Measurements from ENCODE around the gene AIFM1.
A peak's percentile ranks its signal among the peaks of the same experiment; 100 is the strongest.

AIFM1 gene

GRCh38 chrX:130098210-130098552, 67.5 kb downstream of the AIFM1 start:
- peaks cover 22% of the 10 kb centered on the region for H4K20me1 ChIP-seq (ENCODE audit: insufficient read depth, low read length, poor library complexity, severe bottlenecking)
- H3K9me2 ChIP-seq (replicated peaks; ENCODE audit: low read depth, low read length): no peaks in the 10 kb centered on the region
- no peaks in the 10 kb centered on the region for H3K9me3 ChIP-seq (ENCODE audit: insufficient read depth, low read depth, low read length)
- no peak overlapping the region for H2AFZ ChIP-seq (ENCODE audit: low read length)
- H3K27me3 ChIP-seq (ENCODE audit: insufficient read depth, low read length, poor library complexity, severe bottlenecking): no peaks in the 10 kb centered on the region
- H3K9ac ChIP-seq (ENCODE audit: low read depth, low read length, poor library complexity, severe bottlenecking): peak overlapping the region; percentile 73
- H3K36me3 ChIP-seq (ENCODE audit: insufficient read depth, low read length): no peaks in the 10 kb centered on the region
- H3K4me3 ChIP-seq (ENCODE audit: low read length, poor library complexity, severe bottlenecking): peak overlapping the region; percentile 67
- H3K4me2 ChIP-seq (ENCODE audit: low read depth, low read length, poor library complexity, severe bottlenecking): peak overlapping the region; percentile 87
- H3K4me1 ChIP-seq (ENCODE audit: insufficient read depth, low read length, poor library complexity, severe bottlenecking): peaks cover 64% of the 10 kb centered on the region
- H3F3A ChIP-seq (ENCODE audit: low read depth): no peaks in the 10 kb centered on the region
- TF ChIP-seq, protein P1, sequence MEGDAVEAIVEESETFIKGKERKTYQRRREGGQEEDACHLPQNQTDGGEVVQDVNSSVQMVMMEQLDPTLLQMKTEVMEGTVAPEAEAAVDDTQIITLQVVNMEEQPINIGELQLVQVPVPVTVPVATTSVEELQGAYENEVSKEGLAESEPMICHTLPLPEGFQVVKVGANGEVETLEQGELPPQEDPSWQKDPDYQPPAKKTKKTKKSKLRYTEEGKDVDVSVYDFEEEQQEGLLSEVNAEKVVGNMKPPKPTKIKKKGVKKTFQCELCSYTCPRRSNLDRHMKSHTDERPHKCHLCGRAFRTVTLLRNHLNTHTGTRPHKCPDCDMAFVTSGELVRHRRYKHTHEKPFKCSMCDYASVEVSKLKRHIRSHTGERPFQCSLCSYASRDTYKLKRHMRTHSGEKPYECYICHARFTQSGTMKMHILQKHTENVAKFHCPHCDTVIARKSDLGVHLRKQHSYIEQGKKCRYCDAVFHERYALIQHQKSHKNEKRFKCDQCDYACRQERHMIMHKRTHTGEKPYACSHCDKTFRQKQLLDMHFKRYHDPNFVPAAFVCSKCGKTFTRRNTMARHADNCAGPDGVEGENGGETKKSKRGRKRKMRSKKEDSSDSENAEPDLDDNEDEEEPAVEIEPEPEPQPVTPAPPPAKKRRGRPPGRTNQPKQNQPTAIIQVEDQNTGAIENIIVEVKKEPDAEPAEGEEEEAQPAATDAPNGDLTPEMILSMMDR (conservative IDR thresholded peaks at IDR 0.05; ENCODE audit: low read length): no peak
- no peak for TF ChIP-seq EZH2phosphoT487 (IDR thresholded peaks at IDR 0.05; ENCODE audit: borderline replicate concordance)
- H3K79me2 ChIP-seq (ENCODE audit: insufficient read depth, low read length): peaks cover 79% of the 10 kb centered on the region

DNA sequence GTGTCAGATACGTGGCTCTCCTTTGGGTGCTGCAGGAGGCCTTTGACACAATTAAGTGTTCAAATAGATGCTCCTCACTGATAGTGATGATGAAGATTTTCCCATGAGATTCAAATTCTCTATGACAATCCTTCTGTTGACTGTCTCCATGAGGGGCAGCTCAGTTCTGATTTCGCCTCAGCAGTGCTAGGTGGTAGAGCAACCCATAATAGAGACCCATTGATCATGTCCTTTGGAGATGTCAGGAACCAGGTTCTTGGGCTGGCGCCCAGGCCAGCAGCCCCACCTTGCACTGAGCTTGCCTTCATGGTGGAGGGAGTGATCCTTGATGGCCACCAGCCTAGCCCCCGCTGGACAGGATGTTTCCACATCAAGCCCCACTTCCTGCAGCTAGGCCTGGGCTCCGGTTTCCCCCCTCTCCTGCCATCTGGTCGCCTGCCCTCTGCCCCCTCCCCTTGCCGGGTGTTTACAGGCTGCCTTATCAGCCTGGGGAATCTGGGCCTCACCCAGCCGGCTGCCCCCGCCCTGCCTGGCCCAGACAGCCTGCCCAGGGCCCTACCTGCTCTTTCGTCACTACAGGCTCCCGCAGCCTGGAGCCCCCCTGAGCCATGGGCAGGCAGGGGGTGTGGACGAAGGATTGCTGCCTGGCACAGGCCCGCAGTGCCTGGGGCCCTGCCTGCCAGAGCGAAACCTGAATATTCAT, 68.0 kb downstream of the AIFM1 start:
- Histone ChIP-seq H2AFZ (ENCODE audit: low read length) (no peak overlapping the region), H3K79me2 (ENCODE audit: insufficient read depth, low read length) (peaks cover 74% of the 10 kb centered on the region), H3K27me3 (ENCODE audit: insufficient read depth, low read length, poor library complexity, severe bottlenecking) (no peaks in the 10 kb centered on the region), H3K4me2 (ENCODE audit: low read depth, low read length, poor library complexity, severe bottlenecking) (peak overlapping the region; percentile 87), H3K9ac (ENCODE audit: low read depth, low read length, poor library complexity, severe bottlenecking) (peak overlapping the region; percentile 73), H3K4me1 (ENCODE audit: insufficient read depth, low read length, poor library complexity, severe bottlenecking) (peaks cover 68% of the 10 kb centered on the region), H3F3A (ENCODE audit: low read depth) (no peaks in the 10 kb centered on the region), H3K9me2 (replicated peaks; ENCODE audit: low read depth, low read length) (no peaks in the 10 kb centered on the region), H3K4me3 (ENCODE audit: low read length, poor library complexity, severe bottlenecking) (peak overlapping the region; percentile 67), H3K36me3 (ENCODE audit: insufficient read depth, low read length) (no peaks in the 10 kb centered on the region), H3K9me3 (ENCODE audit: insufficient read depth, low read depth, low read length) (no peaks in the 10 kb centered on the region), H4K20me1 (ENCODE audit: insufficient read depth, low read length, poor library complexity, severe bottlenecking) (peaks cover 22% of the 10 kb centered on the region)
- TF ChIP-seq EZH2phosphoT487 (IDR thresholded peaks at IDR 0.05; ENCODE audit: borderline replicate concordance): no peak
- TF ChIP-seq, protein P1 (conservative IDR thresholded peaks at IDR 0.05; ENCODE audit: low read length): no peak

DNA sequence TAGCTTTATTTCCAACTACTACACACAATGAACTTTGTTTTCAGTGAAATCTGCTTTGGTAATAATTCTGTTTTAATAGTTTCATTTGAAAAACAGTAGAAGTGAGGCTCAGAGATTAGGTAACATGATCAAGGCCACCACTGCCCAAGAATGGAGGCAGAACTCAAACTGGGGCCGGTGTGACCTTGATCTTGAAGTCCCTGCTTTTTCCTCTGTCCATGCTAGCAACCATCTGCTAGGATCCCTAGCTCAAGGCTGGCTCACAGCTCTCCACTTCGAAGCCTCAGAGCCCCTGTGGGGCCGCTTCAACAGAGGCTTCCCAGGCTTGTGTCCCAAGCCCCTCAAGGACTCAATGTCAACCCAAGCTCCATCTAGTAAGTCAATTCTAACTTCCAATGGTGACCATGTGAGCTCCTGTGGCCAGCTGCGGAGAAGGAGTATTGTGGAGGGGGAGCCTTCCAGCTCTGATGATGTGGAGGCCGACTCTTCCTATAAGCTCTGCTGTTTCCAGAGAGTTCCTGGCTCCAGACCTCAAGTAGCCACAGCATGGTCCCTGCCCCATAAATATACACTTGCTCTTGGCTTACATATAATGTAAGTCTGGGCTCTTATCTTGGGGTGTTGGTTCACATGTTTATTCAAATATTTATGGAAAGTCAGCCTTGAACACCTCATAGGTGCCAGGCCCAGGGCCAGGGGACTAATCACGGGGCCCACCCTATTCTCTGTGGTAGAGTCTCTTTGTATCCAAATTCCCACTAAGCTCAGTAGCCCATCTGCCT, 70.2 kb downstream of the AIFM1 start:
- Histone ChIP-seq H3K4me2 (ENCODE audit: low read depth, low read length, poor library complexity, severe bottlenecking) (peak overlapping the region; percentile 59), H3K4me1 (ENCODE audit: insufficient read depth, low read length, poor library complexity, severe bottlenecking) (peaks cover 75% of the 10 kb centered on the region), H4K20me1 (ENCODE audit: insufficient read depth, low read length, poor library complexity, severe bottlenecking) (peaks cover 13% of the 10 kb centered on the region), H3K27me3 (ENCODE audit: insufficient read depth, low read length, poor library complexity, severe bottlenecking) (no peaks in the 10 kb centered on the region), H3K9ac (ENCODE audit: low read depth, low read length, poor library complexity, severe bottlenecking) (no peak overlapping the region), H3K4me3 (ENCODE audit: low read length, poor library complexity, severe bottlenecking) (no peak overlapping the region), H3K9me3 (ENCODE audit: insufficient read depth, low read depth, low read length) (no peaks in the 10 kb centered on the region), H3K79me2 (ENCODE audit: insufficient read depth, low read length) (peaks cover 58% of the 10 kb centered on the region), H3K9me2 (replicated peaks; ENCODE audit: low read depth, low read length) (no peaks in the 10 kb centered on the region), H3K36me3 (ENCODE audit: insufficient read depth, low read length) (no peaks in the 10 kb centered on the region), H3F3A (ENCODE audit: low read depth) (no peaks in the 10 kb centered on the region; the same call in 1 of the 2 replicates), H2AFZ (ENCODE audit: low read length) (no peak overlapping the region)
- TF ChIP-seq EZH2phosphoT487 (IDR thresholded peaks at IDR 0.05; ENCODE audit: borderline replicate concordance): no peak
- TF ChIP-seq, protein P1 (conservative IDR thresholded peaks at IDR 0.05; ENCODE audit: low read length): no peak
